Measurements from ENCODE around the gene ENTPD2.

GRCh38 chr9:137097761-137098462, 44.1 kb upstream of the ENTPD2 start:
- TF ChIP-seq POLR2A (IDR thresholded peaks at IDR 0.05) (no peak), CTCF (IDR thresholded peaks at IDR 0.05) (no peak)
